Neural cell (in vitro differentiated cells): ENCODE results near the gene NDUFV2. TPM values are rescaled to one million over a fixed set of nuclear protein-coding genes. Genes with fewer than 3 reads are reported as not detected.

ENCODE experiments used
- H2AFZ ChIP-seq: fragments of 200-600, 300-800 bp; sonication (generic), shearing (Covaris generic); 2 replicates; pipeline ENCODE4 v1.6.0; 2014; ENCODE audit warnings: low read depth, mild to moderate bottlenecking, antibody characterized with exemption, low read length, moderate library complexity
- H3F3A ChIP-seq: fragments of 200-600 bp; shearing (Covaris generic); 2 replicates; pipeline ENCODE4 v1.6.1; 2016; ENCODE audit warnings: mild to moderate bottlenecking, moderate library complexity, mixed read lengths, antibody characterized with exemption, low read length; ENCODE audit not compliant: insufficient read depth, poor library complexity, severe bottlenecking
- H3K27ac ChIP-seq: fragments of 200-600, 300-800 bp; sonication (generic), shearing (Covaris generic); 2 replicates; pipeline ENCODE4 v1.5.1; 2014; ENCODE audit warnings: mild to moderate bottlenecking, low read length, moderate library complexity
- H3K27me3 ChIP-seq: fragments of 300-800, 200-600 bp; sonication (generic), shearing (Covaris generic); 2 replicates; pipeline ENCODE4 v1.6.0; 2014; ENCODE audit warnings: mild to moderate bottlenecking, low read depth, low read length, moderate library complexity; ENCODE audit not compliant: insufficient read depth
- H3K36me3 ChIP-seq: fragments of 300-800, 200-600 bp; sonication (generic), shearing (Covaris generic); 2 replicates; pipeline ENCODE4 v1.5.1; 2014; ENCODE audit warnings: mild to moderate bottlenecking, antibody characterized with exemption, low read length, moderate library complexity; ENCODE audit not compliant: insufficient read depth
- H3K4me2 ChIP-seq: fragments of 300-800, 200-600 bp; sonication (generic), shearing (Covaris generic); 2 replicates; pipeline ENCODE4 v1.6.0; 2014; ENCODE audit warnings: mild to moderate bottlenecking, low read length
- H3K4me3 ChIP-seq: fragments of 300-800, 200-600 bp; sonication (generic), shearing (Covaris generic); 2 replicates; pipeline ENCODE4 v1.5.1; 2014; ENCODE audit warnings: mild to moderate bottlenecking, low read length, moderate library complexity
- H3K79me2 ChIP-seq: fragments of 200-600 bp; shearing (Covaris generic); replicated peaks from 2 replicates; pipeline ENCODE4 v1.6.0; 2014; ENCODE audit warnings: mild to moderate bottlenecking, low read length, moderate library complexity; ENCODE audit not compliant: insufficient read depth
- H3K9ac ChIP-seq: fragments of 300-800, 200-600 bp; sonication (generic), shearing (Covaris generic); 2 replicates; pipeline ENCODE4 v1.6.1; 2016; ENCODE audit warnings: mild to moderate bottlenecking, low read length, mixed read lengths
- H3K9me2 ChIP-seq: fragments of 200-600 bp; shearing (Covaris generic); 2 replicates; pipeline ENCODE4 v1.6.1; 2016; ENCODE audit warnings: mild to moderate bottlenecking, low read length, mixed read lengths; ENCODE audit not compliant: insufficient read depth
- H3K9me3 ChIP-seq: fragments of 200-600, 300-800 bp; sonication (generic), shearing (Covaris generic); 2 replicates; pipeline ENCODE4 v1.6.1; 2016; ENCODE audit warnings: mild to moderate bottlenecking, mixed run types, low read length, moderate library complexity, mixed read lengths
- H4K20me1 ChIP-seq: fragments of 200-600 bp; shearing (Covaris generic); 2 replicates; pipeline ENCODE4 v1.6.1; 2016; ENCODE audit warnings: mild to moderate bottlenecking, mixed run types; ENCODE audit not compliant: insufficient read depth
- EP300 ChIP-seq: fragments of 450-650 bp; conservative IDR thresholded peaks from 2 replicates; pipeline ENCODE4 v1.6.1; 2014; ENCODE audit warnings: antibody characterized with exemption, mild to moderate bottlenecking, moderate library complexity; ENCODE audit not compliant: poor library complexity, severe bottlenecking
- EZH2 ChIP-seq: fragments of 200-600, 300-800 bp; shearing (Covaris generic), sonication (generic); IDR thresholded peaks from 2 replicates; pipeline ENCODE4 v1.6.1; 2014; ENCODE audit warnings: antibody characterized with exemption, low read length, borderline replicate concordance, mild to moderate bottlenecking; ENCODE audit not compliant: insufficient read depth, poor library complexity, severe bottlenecking
- MXI1 ChIP-seq: fragments of 450-650 bp; conservative IDR thresholded peaks from 2 replicates; pipeline ENCODE4 v1.6.1; 2014; ENCODE audit warnings: antibody characterized with exemption, mild to moderate bottlenecking; ENCODE audit not compliant: poor library complexity, severe bottlenecking
- POLR2AphosphoS5 ChIP-seq: IDR thresholded peaks from 2 replicates; pipeline ENCODE4 v1.6.1; 2012
- RAD21 ChIP-seq: fragments of 450-650 bp; conservative IDR thresholded peaks from 2 replicates; pipeline ENCODE4 v1.6.1; 2014; ENCODE audit warnings: antibody characterized with exemption, mild to moderate bottlenecking, moderate library complexity
- SMC3 ChIP-seq: fragments of 450-650 bp; conservative IDR thresholded peaks from 2 replicates; pipeline ENCODE4 v1.6.1; 2014; ENCODE audit warnings: antibody characterized with exemption, mild to moderate bottlenecking, moderate library complexity; ENCODE audit not compliant: poor library complexity
- TAF1 ChIP-seq: IDR thresholded peaks from 2 replicates; pipeline ENCODE4 v1.6.1; 2012; ENCODE audit warnings: low read depth
- polyA plus RNA-seq: library from polyadenylated mRNA; depleted of rRNA; stranded (reverse); fragments of >200 nt; gene quantifications from 2 replicates; pipeline ENCODE4 v1.2.3, GENCODE V29; 2014
- TF ChIP-seq, protein P1 (sequence below): fragments of 450-650 bp; IDR thresholded peaks from 2 replicates; pipeline ENCODE4 v1.5.1; 2014; ENCODE audit warnings: antibody characterized with exemption, mild to moderate bottlenecking, moderate library complexity; ENCODE audit not compliant: poor library complexity, severe bottlenecking
- TF ChIP-seq, protein P2 (sequence below): IDR thresholded peaks from 2 replicates; pipeline ENCODE4 v1.6.1; 2012; ENCODE audit warnings: borderline replicate concordance

Gene NDUFV2
- polyA plus RNA-seq, 1 donor from 2014 or later: 285 TPM

DNA sequence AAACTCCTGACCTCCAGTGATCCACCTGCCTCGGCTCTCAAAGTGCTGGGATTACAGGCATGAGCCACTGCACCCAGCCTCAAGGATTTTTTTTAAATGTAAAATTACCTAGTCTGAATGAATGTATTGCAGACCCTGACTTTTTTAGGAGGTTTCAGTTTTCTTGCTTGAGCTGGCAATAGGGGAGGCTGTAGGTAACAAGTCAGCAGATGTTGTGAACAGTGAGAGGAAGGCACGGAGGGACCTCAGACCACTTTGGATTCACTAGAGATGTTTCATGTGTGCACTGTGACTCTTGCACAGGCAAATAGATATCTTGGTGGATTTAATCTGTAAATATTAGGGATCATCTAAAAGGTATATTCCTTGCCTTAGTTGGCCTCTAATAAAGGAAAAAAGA, 6.4 kb downstream of the NDUFV2 start:
- Histone ChIP-seq H3K36me3 (no peaks in the 10 kb centered on the region), H3K9me2 (no peaks in the 10 kb centered on the region), H3K9me3 (no peaks in the 10 kb centered on the region), H3K9ac (no peak overlapping the region), H2AFZ (no peak overlapping the region), H3K79me2 (peaks cover 95% of the 10 kb centered on the region), H3K27me3 (no peaks in the 10 kb centered on the region), H3K27ac (no peak overlapping the region), H3K4me2 (no peak overlapping the region), H3K4me3 (no peak overlapping the region), H3F3A (no peaks in the 10 kb centered on the region), H4K20me1 (peaks cover 9% of the 10 kb centered on the region)
- TF ChIP-seq EZH2: no peak
- TF ChIP-seq RAD21: no peak
- TF ChIP-seq, protein P1, sequence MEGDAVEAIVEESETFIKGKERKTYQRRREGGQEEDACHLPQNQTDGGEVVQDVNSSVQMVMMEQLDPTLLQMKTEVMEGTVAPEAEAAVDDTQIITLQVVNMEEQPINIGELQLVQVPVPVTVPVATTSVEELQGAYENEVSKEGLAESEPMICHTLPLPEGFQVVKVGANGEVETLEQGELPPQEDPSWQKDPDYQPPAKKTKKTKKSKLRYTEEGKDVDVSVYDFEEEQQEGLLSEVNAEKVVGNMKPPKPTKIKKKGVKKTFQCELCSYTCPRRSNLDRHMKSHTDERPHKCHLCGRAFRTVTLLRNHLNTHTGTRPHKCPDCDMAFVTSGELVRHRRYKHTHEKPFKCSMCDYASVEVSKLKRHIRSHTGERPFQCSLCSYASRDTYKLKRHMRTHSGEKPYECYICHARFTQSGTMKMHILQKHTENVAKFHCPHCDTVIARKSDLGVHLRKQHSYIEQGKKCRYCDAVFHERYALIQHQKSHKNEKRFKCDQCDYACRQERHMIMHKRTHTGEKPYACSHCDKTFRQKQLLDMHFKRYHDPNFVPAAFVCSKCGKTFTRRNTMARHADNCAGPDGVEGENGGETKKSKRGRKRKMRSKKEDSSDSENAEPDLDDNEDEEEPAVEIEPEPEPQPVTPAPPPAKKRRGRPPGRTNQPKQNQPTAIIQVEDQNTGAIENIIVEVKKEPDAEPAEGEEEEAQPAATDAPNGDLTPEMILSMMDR: no peak
- no peak for TF ChIP-seq MXI1
- TF ChIP-seq, protein P2, sequence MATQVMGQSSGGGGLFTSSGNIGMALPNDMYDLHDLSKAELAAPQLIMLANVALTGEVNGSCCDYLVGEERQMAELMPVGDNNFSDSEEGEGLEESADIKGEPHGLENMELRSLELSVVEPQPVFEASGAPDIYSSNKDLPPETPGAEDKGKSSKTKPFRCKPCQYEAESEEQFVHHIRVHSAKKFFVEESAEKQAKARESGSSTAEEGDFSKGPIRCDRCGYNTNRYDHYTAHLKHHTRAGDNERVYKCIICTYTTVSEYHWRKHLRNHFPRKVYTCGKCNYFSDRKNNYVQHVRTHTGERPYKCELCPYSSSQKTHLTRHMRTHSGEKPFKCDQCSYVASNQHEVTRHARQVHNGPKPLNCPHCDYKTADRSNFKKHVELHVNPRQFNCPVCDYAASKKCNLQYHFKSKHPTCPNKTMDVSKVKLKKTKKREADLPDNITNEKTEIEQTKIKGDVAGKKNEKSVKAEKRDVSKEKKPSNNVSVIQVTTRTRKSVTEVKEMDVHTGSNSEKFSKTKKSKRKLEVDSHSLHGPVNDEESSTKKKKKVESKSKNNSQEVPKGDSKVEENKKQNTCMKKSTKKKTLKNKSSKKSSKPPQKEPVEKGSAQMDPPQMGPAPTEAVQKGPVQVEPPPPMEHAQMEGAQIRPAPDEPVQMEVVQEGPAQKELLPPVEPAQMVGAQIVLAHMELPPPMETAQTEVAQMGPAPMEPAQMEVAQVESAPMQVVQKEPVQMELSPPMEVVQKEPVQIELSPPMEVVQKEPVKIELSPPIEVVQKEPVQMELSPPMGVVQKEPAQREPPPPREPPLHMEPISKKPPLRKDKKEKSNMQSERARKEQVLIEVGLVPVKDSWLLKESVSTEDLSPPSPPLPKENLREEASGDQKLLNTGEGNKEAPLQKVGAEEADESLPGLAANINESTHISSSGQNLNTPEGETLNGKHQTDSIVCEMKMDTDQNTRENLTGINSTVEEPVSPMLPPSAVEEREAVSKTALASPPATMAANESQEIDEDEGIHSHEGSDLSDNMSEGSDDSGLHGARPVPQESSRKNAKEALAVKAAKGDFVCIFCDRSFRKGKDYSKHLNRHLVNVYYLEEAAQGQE: no peak
- no peak for TF ChIP-seq EP300

DNA sequence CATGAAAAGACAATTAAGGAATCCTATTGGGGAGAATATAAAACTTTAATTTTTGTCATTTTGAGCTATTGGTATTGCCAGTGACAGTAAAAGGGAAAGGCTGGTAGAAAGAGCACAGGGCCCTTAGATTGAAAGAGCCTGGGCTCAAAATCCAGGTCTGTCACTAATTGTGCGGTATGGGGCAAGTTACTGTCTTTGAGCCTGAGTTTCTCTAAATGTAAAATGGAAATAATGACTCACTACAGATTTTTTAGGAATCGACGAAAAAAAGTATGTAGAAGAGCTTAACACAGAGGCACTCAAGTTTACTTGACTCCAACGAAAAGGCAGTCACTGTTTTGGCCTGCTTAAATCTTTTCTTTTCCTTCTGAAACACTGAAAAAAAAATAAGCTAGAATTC, 7.0 kb downstream of the NDUFV2 start:
- TF ChIP-seq RAD21: no peak
- TF ChIP-seq, protein P1: no peak
- TF ChIP-seq EZH2: no peak
- no peak for TF ChIP-seq TAF1
- TF ChIP-seq, protein P2: no peak
- no peak for TF ChIP-seq POLR2AphosphoS5
- TF ChIP-seq EP300: no peak
- TF ChIP-seq SMC3: no peak
- no peak for TF ChIP-seq MXI1
- Histone ChIP-seq H3K27ac (no peak overlapping the region), H3K9me3 (no peaks in the 10 kb centered on the region), H2AFZ (no peak overlapping the region), H3K9ac (no peak overlapping the region), H3K79me2 (peaks cover 95% of the 10 kb centered on the region), H3F3A (no peaks in the 10 kb centered on the region), H4K20me1 (peaks cover 9% of the 10 kb centered on the region), H3K9me2 (no peaks in the 10 kb centered on the region), H3K4me3 (no peak overlapping the region), H3K4me2 (no peak overlapping the region), H3K27me3 (no peaks in the 10 kb centered on the region), H3K36me3 (no peaks in the 10 kb centered on the region)
